SK-N-SH (cell line): ENCODE results near the gene SPECC1L. TPM values are rescaled to one million over a fixed set of nuclear protein-coding genes. Genes with fewer than 3 reads are reported as not detected.

Source experiments
- CTCF ChIA-PET: fragments of 300-600, 350-600 bp; formaldehyde crosslinking; extraction: SDS; loops from one replicate; lab custom pipeline; 2021; lab: Yijun Ruan, JAX
- POLR2A ChIA-PET: fragments of 350-600 bp; sonication (Branson Sonifier 250); formaldehyde crosslinking; extraction: SDS; loops from one replicate; lab custom pipeline; 2020; ENCODE audit warnings: antibody characterized with exemption, inconsistent platforms; lab: Yijun Ruan, JAX
- DNase-seq: peaks from one replicate; pipeline ENCODE4 v3.0.0; 2012
- H2AFZ ChIP-seq: fragments of 200-600 bp; sonication (generic); 2 replicates; pipeline ENCODE4 v1.8.1; 2016; ENCODE audit warnings: antibody characterized with exemption, mild to moderate bottlenecking, low read depth
- H3F3A ChIP-seq: fragments of 200-600 bp; sonication (generic); replicated peaks from 2 replicates; pipeline ENCODE3; 2016; ENCODE audit warnings: antibody characterized with exemption, mild to moderate bottlenecking; ENCODE audit not compliant: insufficient read depth
- H3K27ac ChIP-seq, 2 experiments: fragments of 200-500 bp in 1 of 2; fragments of 200-600 bp in 1 of 2; sonication (Bioruptor generic) in 1 of 2; sonication (generic), shearing (Covaris generic) in 1 of 2; 2 replicates each; pipeline versions ENCODE4 v1.5.1 to v1.6.1; 2014 to 2016; ENCODE audit warnings: low read depth in 2 of 2, inconsistent platforms in 1 of 2, low read length in 1 of 2, mild to moderate bottlenecking in 1 of 2, mixed read lengths in 1 of 2
- H3K27me3 ChIP-seq: fragments of 200-600 bp; sonication (generic), shearing (Covaris generic); 2 replicates; pipeline ENCODE4 v1.6.1; 2016; ENCODE audit warnings: mixed run types; ENCODE audit not compliant: insufficient read depth
- H3K36me3 ChIP-seq, 2 experiments: fragments of 200-500 bp in 1 of 2; fragments of 200-600 bp in 1 of 2; sonication (Bioruptor generic) in 1 of 2; sonication (generic) in 1 of 2; replicated peaks in 1 of 2; 2 replicates each; pipeline versions ENCODE3 to v1.5.1; 2014 to 2016; ENCODE audit warnings: low read length in 1 of 2, mild to moderate bottlenecking in 1 of 2; ENCODE audit not compliant: insufficient read depth in 2 of 2, control insufficient read depth in 1 of 2
- H3K4me1 ChIP-seq, 2 experiments: fragments of 200-500 bp in 1 of 2; fragments of 200-600 bp in 1 of 2; sonication (Bioruptor generic) in 1 of 2; sonication (generic), shearing (Covaris generic) in 1 of 2; 2 replicates each; pipeline versions ENCODE4 v1.5.1 to v1.6.1; 2014 to 2016; ENCODE audit warnings: low read depth in 1 of 2, low read length in 1 of 2, mixed run types in 1 of 2; ENCODE audit not compliant: insufficient read depth in 2 of 2, control insufficient read depth in 1 of 2
- H3K4me2 ChIP-seq: fragments of 200-600 bp; sonication (generic), shearing (Covaris generic); 2 replicates; pipeline ENCODE4 v1.6.1; 2017; ENCODE audit warnings: mixed run types
- H3K4me3 ChIP-seq, 2 experiments: fragments of 200-500 bp in 1 of 2; fragments of 200-600 bp in 1 of 2; sonication (Bioruptor generic) in 1 of 2; sonication (generic), shearing (Covaris generic) in 1 of 2; 2 replicates each; pipeline versions ENCODE4 v1.5.1 to v1.8.1; 2014 to 2016; ENCODE audit warnings: low read depth in 2 of 2, inconsistent platforms in 1 of 2, low read length in 1 of 2, mild to moderate bottlenecking in 1 of 2, mixed read lengths in 1 of 2, moderate library complexity in 1 of 2
- H3K79me2 ChIP-seq: fragments of 200-600 bp; sonication (generic); 2 replicates; pipeline ENCODE4 v1.8.1; 2017; ENCODE audit warnings: mild to moderate bottlenecking; ENCODE audit not compliant: insufficient read depth
- H3K9ac ChIP-seq: fragments of 200-600 bp; sonication (generic); 2 replicates; pipeline ENCODE4 v1.6.1; 2017; ENCODE audit warnings: mixed run types
- H3K9me2 ChIP-seq: fragments of 200-600 bp; sonication (generic); 2 replicates; pipeline ENCODE4 v1.6.1; 2017; ENCODE audit warnings: mixed run types
- H3K9me3 ChIP-seq: fragments of 200-600 bp; sonication (generic); 2 replicates; pipeline ENCODE4 v1.6.1; 2017; ENCODE audit warnings: mixed run types, mild to moderate bottlenecking, moderate library complexity
- H4K20me1 ChIP-seq: fragments of 200-600 bp; sonication (generic); 2 replicates; pipeline ENCODE4 v1.6.1; 2017; ENCODE audit warnings: mild to moderate bottlenecking, mixed run types; ENCODE audit not compliant: insufficient read depth
- CHD2 ChIP-seq: fragments of 150-350 bp; IDR thresholded peaks from 2 replicates; pipeline ENCODE4 v1.6.1; 2018; ENCODE audit warnings: low read length; ENCODE audit not compliant: partially characterized antibody
- ELF1 ChIP-seq: IDR thresholded peaks from 2 replicates; pipeline ENCODE4 v1.4.0; 2012
- EP300 ChIP-seq, 2 experiments: IDR thresholded peaks; 2 replicates each; pipeline versions ENCODE4 v1.4.0 to v1.6.1; 2012; ENCODE audit warnings: borderline replicate concordance in 1 of 2, low read depth in 1 of 2, low read length in 1 of 2
- FOSL2 ChIP-seq: IDR thresholded peaks from 2 replicates; pipeline ENCODE4 v1.4.0; 2012; ENCODE audit warnings: low read depth, mild to moderate bottlenecking, moderate library complexity, borderline replicate concordance
- FOXJ3 ChIP-seq: sonication (generic); formaldehyde crosslinking; IDR thresholded peaks from 2 replicates; pipeline ENCODE4 v1.5.1; 2020; ENCODE audit warnings: mild to moderate bottlenecking, missing genetic modification reagents
- FOXM1 ChIP-seq: IDR thresholded peaks from 2 replicates; pipeline ENCODE4 v1.4.0; 2012; ENCODE audit warnings: low read depth, mild to moderate bottlenecking
- GABPA ChIP-seq: IDR thresholded peaks from 2 replicates; pipeline ENCODE4 v1.4.0; 2012; ENCODE audit warnings: low read depth, mild to moderate bottlenecking
- MEF2A ChIP-seq: IDR thresholded peaks from 2 replicates; pipeline ENCODE4 v1.4.0; 2012; ENCODE audit warnings: low read depth, borderline replicate concordance
- MXI1 ChIP-seq: IDR thresholded peaks from 2 replicates; pipeline ENCODE4 v1.6.1; 2012; ENCODE audit warnings: mild to moderate bottlenecking, low read depth, low read length, improper control_type of control experiment
- NFIC ChIP-seq: IDR thresholded peaks from 2 replicates; pipeline ENCODE4 v1.4.0; 2012; ENCODE audit warnings: borderline replicate concordance
- NRF1 ChIP-seq: IDR thresholded peaks from 2 replicates; pipeline ENCODE4 v1.6.1; 2012; ENCODE audit warnings: low read depth, mild to moderate bottlenecking, low read length
- RCOR1 ChIP-seq: fragments of 150-350 bp; IDR thresholded peaks from 2 replicates; pipeline ENCODE4 v1.6.1; 2017; ENCODE audit warnings: antibody characterized with exemption, low read length
- RFX5 ChIP-seq: IDR thresholded peaks from 2 replicates; pipeline ENCODE4 v1.6.1; 2012; ENCODE audit warnings: mild to moderate bottlenecking, improper control_type of control experiment, low read length
- RXRA ChIP-seq: IDR thresholded peaks from 2 replicates; pipeline ENCODE4 v1.4.0; 2012; ENCODE audit warnings: low read depth, mild to moderate bottlenecking, borderline replicate concordance
- TCF12 ChIP-seq: IDR thresholded peaks from 2 replicates; pipeline ENCODE4 v1.4.0; 2012
- WGBS: methylation state at CpG from one replicate; pipeline ENCODE4 v1.1.6; 2017; ENCODE audit warnings: low lambda C conversion rate; 5-methylcytosine and 5-hydroxymethylcytosine counted together
- polyA plus RNA-seq, 3 experiments: library from polyadenylated mRNA; depleted of rRNA; stranded (reverse); fragments of >200 nt; gene quantifications; 2 replicates each; pipeline ENCODE4 v1.2.3, GENCODE V29; 2012
- TF ChIP-seq, protein P1 (sequence below): fragments of 150-350 bp; IDR thresholded peaks from 2 replicates; pipeline ENCODE4 v1.6.1; 2017; ENCODE audit warnings: antibody characterized with exemption, low read length, low read depth, borderline replicate concordance
- TF ChIP-seq, protein P2 (sequence below): IDR thresholded peaks from 2 replicates; pipeline ENCODE4; 2012
- TF ChIP-seq, protein P3 (sequence below): IDR thresholded peaks from 2 replicates; pipeline ENCODE4 v1.4.0; 2012; ENCODE audit warnings: low read depth
- TF ChIP-seq, protein P4 (sequence below): fragments of 150-350 bp; IDR thresholded peaks from 2 replicates; pipeline ENCODE4 v1.6.1; 2016; ENCODE audit warnings: mild to moderate bottlenecking, low read depth, low read length
- TF ChIP-seq, protein P5 (sequence below): IDR thresholded peaks from 2 replicates; pipeline ENCODE4 v1.4.0; 2012; ENCODE audit warnings: low read depth, borderline replicate concordance
- TF ChIP-seq, protein P6 (sequence below): fragments of 200-600 bp; sonication (generic); IDR thresholded peaks from 2 replicates; pipeline ENCODE4 v1.6.1; 2017; ENCODE audit warnings: antibody characterized with exemption, mild to moderate bottlenecking, moderate library complexity

Gene SPECC1L
- polyA plus RNA-seq, 1 of the 3 experiments (the other 2 are of a cell fraction): 22.9 TPM

DNA sequence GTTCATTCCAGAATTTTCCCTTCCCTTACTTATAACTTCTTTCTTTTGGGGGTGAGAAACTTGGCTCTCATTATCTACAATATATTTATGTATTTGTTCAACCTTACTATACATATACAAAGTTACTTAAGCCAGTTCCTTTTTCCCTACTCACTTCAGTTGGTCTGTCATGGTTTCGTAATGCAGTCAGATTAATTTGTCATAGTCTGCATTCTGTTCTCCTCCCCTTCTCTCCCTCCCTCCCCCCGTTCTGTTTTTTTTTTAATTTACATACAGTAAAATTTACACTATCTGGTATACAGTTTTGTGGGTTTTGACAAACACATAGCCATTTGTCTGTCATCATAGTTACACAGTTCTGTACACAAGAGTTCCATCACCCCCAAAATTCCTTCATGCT, 84.9 kb downstream of the SPECC1L start:
- Histone ChIP-seq H3K9me2 (no peaks in the 10 kb centered on the region), H3K27me3 (no peaks in the 10 kb centered on the region), H3K4me3 (no peak overlapping the region), H3K36me3 (peaks cover 46 to 78% of the 10 kb centered on the region in 2 experiments), H3K27ac (peak overlapping the region in 1 of 2 experiments; percentile 45; a peak in 2 of 4 replicates), H4K20me1 (no peaks in the 10 kb centered on the region), H3K9ac (no peak overlapping the region), H2AFZ (no peak overlapping the region), H3F3A (no peaks in the 10 kb centered on the region), H3K4me1 (peaks cover 0 to 44% of the 10 kb centered on the region in 2 experiments; a peak in 2 of 4 replicates), H3K4me2 (no peak overlapping the region), H3K79me2 (0 out of 2 replicates have a peak, but pooled peaks cover under 1% of the 10 kb centered on the region), H3K9me3 (no peaks in the 10 kb centered on the region)
- POLR2A ChIA-PET: no interaction called here
- TF ChIP-seq RXRA: no peak
- TF ChIP-seq NFIC: no peak
- TF ChIP-seq RFX5: no peak
- no peak for TF ChIP-seq NRF1
- TF ChIP-seq ELF1: no peak
- TF ChIP-seq TCF12: no peak
- no peak for TF ChIP-seq FOXM1
- no peak for TF ChIP-seq FOXJ3
- TF ChIP-seq, protein P1, sequence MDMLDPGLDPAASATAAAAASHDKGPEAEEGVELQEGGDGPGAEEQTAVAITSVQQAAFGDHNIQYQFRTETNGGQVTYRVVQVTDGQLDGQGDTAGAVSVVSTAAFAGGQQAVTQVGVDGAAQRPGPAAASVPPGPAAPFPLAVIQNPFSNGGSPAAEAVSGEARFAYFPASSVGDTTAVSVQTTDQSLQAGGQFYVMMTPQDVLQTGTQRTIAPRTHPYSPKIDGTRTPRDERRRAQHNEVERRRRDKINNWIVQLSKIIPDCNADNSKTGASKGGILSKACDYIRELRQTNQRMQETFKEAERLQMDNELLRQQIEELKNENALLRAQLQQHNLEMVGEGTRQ: no peak
- TF ChIP-seq MXI1: no peak
- TF ChIP-seq, protein P2, sequence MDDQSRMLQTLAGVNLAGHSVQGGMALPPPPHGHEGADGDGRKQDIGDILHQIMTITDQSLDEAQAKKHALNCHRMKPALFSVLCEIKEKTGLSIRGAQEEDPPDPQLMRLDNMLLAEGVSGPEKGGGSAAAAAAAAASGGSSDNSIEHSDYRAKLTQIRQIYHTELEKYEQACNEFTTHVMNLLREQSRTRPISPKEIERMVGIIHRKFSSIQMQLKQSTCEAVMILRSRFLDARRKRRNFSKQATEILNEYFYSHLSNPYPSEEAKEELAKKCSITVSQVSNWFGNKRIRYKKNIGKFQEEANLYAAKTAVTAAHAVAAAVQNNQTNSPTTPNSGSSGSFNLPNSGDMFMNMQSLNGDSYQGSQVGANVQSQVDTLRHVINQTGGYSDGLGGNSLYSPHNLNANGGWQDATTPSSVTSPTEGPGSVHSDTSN: no peak
- no peak for TF ChIP-seq MEF2A
- TF ChIP-seq RCOR1: no peak
- TF ChIP-seq, protein P3, sequence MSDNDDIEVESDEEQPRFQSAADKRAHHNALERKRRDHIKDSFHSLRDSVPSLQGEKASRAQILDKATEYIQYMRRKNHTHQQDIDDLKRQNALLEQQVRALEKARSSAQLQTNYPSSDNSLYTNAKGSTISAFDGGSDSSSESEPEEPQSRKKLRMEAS: no peak
- WGBS: 80% methylated on average over 2 of the region's 2 CpGs
- CTCF ChIA-PET: no interaction called here
- no peak for DNase-seq

DNA sequence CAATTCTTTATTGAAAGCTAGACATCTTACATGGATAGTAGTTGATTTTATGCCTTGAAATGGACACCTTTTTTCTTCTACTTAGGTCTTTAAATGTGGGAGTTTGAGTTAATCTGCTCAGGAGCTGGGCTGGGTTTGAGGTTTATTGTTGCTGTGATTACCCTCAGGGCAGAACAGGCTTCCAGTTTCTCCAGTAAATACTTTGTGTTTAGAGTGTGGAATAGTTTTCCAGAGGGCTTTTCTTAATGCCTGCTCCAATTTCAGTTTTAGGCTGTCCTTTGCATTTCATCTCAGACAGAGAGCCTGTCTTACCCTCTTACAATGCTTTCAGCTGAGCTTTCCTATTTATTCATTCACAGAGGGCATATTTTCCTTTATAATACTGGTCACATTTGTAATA, 86.9 kb downstream of the SPECC1L start:
- H3K4me1 ChIP-seq: peaks cover 0 to 31% of the 10 kb centered on the region in 2 experiments; a peak in 2 of 4 replicates
- H4K20me1 ChIP-seq: no peaks in the 10 kb centered on the region
- no peak overlapping the region for H3K4me2 ChIP-seq
- ChIA-PET CTCF (interaction anchor here (0.9 to 1.0 kb wide), 2 partner anchors 16 to 36 kb away, joined by 3 read pairs; no protein-coding TSS in a partner anchor), POLR2A (no interaction called here)
- peaks cover 37 to 70% of the 10 kb centered on the region in 2 experiments for H3K36me3 ChIP-seq
- peak overlapping the region in 1 of 2 experiments; percentile 36; a peak in 1 of 4 replicates for H3K27ac ChIP-seq
- H3K9me2 ChIP-seq: no peaks in the 10 kb centered on the region
- no peaks in the 10 kb centered on the region for H3K27me3 ChIP-seq
- H3K79me2 ChIP-seq: peaks cover 8% of the 10 kb centered on the region; the same call in 1 of the 2 replicates
- DNase-seq: no peak
- H3F3A ChIP-seq: no peaks in the 10 kb centered on the region
- no peaks in the 10 kb centered on the region for H3K9me3 ChIP-seq
- H3K9ac ChIP-seq: no peak overlapping the region
- H3K4me3 ChIP-seq: no peak overlapping the region
- H2AFZ ChIP-seq: no peak overlapping the region
- TF ChIP-seq NFIC (no peak), RFX5 (no peak), GABPA (no peak), FOXM1 (no peak), EP300 (IDR thresholded peaks at IDR 0.05; ENCODE audit: borderline replicate concordance in 1 of 2, low read depth in 1 of 2, low read length in 1 of 2) (no peak), CHD2 (no peak), FOSL2 (no peak)
- TF ChIP-seq, protein P4, sequence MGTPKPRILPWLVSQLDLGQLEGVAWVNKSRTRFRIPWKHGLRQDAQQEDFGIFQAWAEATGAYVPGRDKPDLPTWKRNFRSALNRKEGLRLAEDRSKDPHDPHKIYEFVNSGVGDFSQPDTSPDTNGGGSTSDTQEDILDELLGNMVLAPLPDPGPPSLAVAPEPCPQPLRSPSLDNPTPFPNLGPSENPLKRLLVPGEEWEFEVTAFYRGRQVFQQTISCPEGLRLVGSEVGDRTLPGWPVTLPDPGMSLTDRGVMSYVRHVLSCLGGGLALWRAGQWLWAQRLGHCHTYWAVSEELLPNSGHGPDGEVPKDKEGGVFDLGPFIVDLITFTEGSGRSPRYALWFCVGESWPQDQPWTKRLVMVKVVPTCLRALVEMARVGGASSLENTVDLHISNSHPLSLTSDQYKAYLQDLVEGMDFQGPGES: no peak
- TF ChIP-seq, protein P1: no peak
- TF ChIP-seq, protein P5, sequence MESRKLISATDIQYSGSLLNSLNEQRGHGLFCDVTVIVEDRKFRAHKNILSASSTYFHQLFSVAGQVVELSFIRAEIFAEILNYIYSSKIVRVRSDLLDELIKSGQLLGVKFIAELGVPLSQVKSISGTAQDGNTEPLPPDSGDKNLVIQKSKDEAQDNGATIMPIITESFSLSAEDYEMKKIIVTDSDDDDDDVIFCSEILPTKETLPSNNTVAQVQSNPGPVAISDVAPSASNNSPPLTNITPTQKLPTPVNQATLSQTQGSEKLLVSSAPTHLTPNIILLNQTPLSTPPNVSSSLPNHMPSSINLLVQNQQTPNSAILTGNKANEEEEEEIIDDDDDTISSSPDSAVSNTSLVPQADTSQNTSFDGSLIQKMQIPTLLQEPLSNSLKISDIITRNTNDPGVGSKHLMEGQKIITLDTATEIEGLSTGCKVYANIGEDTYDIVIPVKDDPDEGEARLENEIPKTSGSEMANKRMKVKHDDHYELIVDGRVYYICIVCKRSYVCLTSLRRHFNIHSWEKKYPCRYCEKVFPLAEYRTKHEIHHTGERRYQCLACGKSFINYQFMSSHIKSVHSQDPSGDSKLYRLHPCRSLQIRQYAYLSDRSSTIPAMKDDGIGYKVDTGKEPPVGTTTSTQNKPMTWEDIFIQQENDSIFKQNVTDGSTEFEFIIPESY: no peak
- TF ChIP-seq, protein P6, sequence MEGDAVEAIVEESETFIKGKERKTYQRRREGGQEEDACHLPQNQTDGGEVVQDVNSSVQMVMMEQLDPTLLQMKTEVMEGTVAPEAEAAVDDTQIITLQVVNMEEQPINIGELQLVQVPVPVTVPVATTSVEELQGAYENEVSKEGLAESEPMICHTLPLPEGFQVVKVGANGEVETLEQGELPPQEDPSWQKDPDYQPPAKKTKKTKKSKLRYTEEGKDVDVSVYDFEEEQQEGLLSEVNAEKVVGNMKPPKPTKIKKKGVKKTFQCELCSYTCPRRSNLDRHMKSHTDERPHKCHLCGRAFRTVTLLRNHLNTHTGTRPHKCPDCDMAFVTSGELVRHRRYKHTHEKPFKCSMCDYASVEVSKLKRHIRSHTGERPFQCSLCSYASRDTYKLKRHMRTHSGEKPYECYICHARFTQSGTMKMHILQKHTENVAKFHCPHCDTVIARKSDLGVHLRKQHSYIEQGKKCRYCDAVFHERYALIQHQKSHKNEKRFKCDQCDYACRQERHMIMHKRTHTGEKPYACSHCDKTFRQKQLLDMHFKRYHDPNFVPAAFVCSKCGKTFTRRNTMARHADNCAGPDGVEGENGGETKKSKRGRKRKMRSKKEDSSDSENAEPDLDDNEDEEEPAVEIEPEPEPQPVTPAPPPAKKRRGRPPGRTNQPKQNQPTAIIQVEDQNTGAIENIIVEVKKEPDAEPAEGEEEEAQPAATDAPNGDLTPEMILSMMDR: no peak
